NCI-H345 (cell line): ENCODE data around the gene SULT1B1.
"Not testable (repeated sequence)": the region's sequence is repeated elsewhere in the genome, so short reads cannot be mapped to it uniquely, and the experiment has no call there.

Experiments
- DNase-seq: peaks from one replicate; lab custom pipeline; 2025; lab: John Stamatoyannopoulos, UW

The SULT1B1 gene

GRCh38 chr4:69760455-69760854 lies at the start of gene SULT1B1:
Gene SULT1B1 (minus strand): TSS chr4:69760620. CDS start chr4:69755217, 5,403 bp downstream.
- DNase-seq = no peak

DNA sequence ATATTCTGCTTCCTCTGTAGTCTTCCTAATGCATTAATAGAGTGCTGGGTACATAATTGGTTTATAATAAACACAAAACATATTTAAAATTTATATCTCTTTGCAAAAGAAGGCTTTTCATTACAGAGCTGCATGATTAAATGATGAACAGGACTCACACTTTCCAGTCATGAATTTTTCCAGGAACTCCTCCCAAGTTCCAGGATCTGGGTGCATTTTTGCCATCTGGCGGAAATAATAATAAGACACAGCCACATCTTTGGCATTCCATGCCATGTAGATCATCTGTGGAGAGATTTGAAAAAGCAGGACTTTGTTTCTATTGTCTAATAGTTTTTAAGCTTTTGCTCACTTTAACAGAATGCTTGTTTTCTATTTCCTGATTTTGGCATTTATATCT lies 40.2 kb upstream of the SULT1B1 start:
- no peak for DNase-seq

DNA sequence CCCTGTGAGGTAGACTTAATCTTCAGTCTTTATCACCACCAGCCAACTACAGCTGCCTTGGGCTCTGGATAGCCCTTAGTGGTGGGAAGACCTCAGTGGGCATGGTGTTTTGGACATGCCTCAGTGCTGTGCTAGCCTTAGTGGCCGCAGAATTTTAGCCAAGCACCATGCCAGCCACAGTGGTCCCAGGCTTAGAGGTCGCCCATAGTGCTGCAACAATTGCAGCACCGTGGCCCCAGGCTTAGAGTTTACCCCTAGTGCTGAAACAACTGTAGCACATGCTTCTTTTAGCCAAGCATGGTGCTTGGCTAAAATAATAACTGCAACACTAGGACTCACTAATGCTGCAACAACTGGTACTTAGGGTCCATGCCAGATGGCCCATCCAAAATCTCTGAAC lies 38.9 kb upstream of the SULT1B1 start:
- no peak for DNase-seq

DNA sequence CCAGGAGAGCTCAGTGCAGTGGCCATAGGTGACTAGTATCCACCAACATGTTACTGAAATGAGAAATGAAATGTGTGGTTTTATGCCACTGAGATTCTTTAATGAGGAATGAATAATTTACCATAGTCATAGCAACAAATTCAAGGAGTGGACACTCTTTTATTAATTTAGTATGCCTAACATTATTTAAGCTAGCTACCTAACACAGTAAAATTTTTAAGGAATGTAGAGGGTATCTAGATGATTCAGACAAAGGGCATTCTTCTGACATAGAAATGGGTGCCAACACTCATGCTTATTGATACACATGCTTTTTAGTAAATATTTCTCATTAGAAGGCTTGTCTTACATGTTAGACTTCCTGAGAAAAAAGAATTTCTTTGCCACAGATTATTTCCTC lies 33.3 kb upstream of the SULT1B1 start:
- DNase-seq = no peak

DNA sequence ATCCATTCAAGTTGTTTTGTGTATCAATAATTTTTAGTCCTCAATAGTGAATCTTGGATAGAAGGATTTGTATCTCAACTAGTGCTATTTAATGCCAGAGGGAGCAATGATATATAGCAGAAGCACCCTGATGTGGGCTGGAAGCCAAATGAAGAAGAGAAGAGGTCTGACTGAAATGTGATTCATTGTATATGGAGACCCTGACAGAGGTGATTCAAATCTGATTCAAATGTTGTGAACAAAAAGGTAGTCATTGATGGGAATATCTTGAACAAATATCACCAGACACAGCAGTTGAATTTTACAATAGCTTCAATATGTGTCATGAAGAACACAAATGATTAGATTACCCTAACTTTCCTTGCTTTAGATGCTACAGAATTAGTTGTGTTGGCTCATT lies 27.5 kb upstream of the SULT1B1 start:
- DNase-seq = no peak

- DNase-seq = no peak
Observed at GRCh38 chr4:69786547-69786946, 26.1 kb upstream of the SULT1B1 start.

- DNase-seq = no peak
Observed at GRCh38 chr4:69785211-69785831, 24.9 kb upstream of the SULT1B1 start.

GRCh38 chr4:69782651-69783310 lies 22.4 kb upstream of the SULT1B1 start:
- no peak for DNase-seq

DNA sequence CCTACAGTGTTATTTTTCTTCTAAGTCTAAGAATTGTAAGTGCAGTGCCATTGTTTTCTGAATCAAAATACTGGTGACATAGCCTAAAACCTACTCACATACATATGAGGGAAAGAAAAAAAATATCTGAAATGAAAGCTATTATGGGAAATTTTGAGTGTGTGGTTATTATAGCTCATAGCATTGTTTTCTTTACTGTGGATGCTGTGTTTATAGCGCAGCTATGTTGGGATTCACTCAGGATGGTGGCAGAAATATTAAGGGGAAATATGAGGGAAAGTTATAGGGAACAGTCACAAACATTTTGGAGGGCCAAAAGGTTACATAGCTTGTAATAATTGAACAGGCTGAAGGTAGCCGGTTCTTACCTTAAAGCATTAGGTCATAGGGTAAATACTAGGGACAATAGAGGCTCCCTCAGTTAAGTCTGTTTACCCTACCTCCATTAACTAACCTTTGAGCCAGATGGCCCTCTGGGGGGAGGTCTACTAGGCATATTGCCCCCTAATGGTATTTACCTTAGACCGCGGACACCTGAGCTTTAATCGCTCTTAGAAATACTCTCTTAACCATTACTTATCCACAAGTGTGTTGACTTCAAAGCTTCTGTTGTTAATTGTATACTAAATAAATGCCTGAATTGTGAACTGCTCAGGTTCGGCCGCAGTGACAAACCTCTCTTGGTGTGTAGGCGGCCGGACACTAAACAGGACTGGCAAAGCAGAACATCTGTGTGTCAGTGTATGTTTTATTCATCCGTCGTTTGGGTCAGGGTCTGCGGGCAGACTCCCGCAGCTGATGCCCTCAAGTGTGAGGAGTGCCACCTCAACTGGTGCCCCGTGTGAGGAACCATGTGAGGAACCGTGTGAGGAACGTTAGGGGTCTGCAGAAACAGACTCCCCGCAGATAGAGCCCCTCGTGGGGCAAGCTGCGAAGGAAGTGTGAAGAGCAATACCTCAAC lies 21.3 kb upstream of the SULT1B1 start:
- DNase-seq = no peak

- DNase-seq = no peak
Observed at GRCh38 chr4:69780141-69780540, 19.7 kb upstream of the SULT1B1 start.

DNA sequence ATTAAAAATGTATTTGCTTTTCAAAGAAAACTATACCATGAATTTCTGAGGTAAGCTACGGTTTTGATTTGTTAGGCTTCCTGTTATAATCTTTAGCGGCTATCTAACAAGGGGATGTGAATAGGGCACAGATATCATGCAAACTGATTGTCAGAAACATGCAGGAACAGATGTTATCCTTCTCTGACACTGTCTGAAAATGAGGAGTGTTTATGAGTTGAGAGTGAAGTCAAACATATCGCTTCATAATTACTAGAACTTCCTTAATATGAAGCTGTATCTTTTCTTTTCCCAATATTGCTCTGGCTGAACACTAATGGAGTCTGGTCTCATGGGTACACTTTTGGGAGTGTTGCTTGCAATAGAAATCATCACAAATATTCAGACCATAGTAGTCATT lies 16.3 kb upstream of the SULT1B1 start:
- no peak for DNase-seq

DNA sequence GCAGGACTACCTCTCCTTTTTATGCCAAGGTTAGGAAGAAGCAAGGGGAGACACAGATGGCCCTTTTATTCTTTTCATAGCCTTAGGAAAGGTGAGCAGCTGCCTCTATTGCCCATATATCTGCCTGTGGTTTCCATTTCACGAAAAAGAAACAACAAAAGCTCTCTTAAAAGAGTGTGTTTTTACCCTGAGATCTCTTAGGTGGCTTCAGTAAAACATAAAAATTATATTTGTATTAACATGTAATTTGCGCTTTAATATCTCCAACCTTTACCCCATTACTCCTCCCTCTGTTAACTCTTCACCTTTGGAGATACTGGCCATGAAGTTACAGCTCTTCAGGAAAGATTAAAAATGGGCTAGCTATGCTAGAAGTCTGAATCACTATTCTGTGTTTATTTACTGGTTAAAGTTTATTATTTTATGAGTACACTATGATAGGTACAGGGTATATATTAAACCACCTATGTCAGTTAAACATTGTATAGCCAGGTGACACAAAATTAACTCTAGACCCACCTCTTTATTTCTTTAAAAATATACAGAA lies 15.0 kb upstream of the SULT1B1 start:
- no peak for DNase-seq

GRCh38 chr4:69773484-69773883 lies 13.1 kb upstream of the SULT1B1 start:
- DNase-seq = no peak

DNA sequence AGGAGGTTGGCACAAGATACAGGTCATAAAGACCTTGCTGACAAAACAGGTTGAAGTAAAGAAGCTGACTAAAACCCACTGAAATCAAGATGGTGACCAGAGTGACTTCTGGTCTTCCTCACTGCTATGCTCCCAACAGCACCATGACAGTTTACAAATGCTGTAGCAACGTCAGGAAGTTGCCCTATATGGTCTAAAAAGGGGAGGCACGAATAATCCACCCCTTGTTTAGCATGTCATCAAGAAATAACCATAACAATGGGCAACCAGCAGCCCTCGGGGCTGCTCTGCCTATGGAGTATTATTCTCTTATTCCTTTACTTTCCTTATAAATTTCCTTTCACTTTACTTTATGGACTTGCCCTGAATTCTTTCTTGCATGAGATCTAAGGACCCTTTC lies 8.1 kb upstream of the SULT1B1 start:
- DNase-seq = not testable (repeated sequence)

GRCh38 chr4:69765751-69766150 lies 5.3 kb upstream of the SULT1B1 start:
- no peak for DNase-seq

DNA sequence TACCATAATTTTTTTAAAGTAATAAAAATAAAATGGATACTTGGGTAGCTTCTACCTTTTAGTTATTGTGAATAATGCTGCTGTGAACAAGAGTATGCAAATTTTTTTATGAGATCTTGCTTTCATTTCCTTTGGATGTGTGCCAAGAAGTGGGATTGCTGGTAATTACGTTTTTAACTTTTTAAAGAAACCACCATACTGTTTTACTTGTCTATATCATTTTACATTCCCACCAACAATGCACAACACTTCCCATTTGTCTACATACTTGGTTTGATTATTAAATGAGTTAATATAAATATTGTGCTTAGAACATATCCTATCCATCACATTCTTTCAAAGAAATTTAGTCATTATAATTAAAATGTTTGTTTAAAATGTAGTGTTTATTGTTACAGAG lies 3.9 kb upstream of the SULT1B1 start:
- DNase-seq = no peak

- no peak for DNase-seq
Observed at GRCh38 chr4:69763233-69763632, 2.8 kb upstream of the SULT1B1 start.

- DNase-seq = no peak
Observed at GRCh38 chr4:69759189-69759604, 1.2 kb downstream of the SULT1B1 start.

- DNase-seq = no peak
Observed at GRCh38 chr4:69757464-69757863, 3.0 kb downstream of the SULT1B1 start.

GRCh38 chr4:69754926-69755580 lies 5.4 kb downstream of the SULT1B1 start:
- DNase-seq = no peak

DNA sequence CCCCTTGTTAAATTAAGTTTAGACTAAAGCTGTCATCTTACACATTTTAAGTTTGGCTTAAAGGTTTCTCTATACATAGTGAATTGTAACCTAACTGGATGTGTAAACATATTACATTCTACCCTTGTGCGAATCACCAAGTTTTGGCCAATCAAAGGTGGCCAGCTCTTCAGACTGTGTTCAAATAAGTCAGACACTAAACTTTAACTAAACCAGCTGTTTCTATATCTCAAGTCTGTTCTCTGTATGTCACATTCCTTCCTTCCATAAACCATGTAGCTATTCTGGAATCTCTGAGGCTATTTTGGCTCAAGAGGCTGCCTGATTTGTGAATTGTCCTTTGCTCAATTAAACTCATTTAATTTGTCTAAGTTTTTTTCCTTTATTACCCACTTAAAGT lies 6.7 kb downstream of the SULT1B1 start:
- no peak for DNase-seq

DNA sequence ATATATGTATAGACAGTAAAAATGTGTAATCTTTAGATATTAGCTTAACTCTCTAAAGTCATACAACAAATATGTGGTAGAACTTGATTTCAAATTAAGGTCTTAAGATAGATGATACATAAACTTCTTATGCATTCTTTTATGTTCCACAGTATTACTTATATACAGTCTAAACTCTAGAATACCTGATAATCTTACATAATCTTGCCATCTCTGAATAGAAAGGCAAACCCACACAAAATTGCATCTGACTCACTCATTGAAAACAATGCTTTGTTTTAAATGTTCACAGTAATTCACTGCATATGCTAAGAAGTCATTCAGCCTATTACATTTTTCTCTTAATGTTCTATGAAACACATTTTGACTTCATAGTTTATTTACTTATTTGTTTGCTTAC lies 10.1 kb downstream of the SULT1B1 start:
- DNase-seq = no peak
